Nephron (organoid): ENCODE measurements around the gene CSAG1.
"Not testable (repeated sequence)": the region's sequence is repeated elsewhere in the genome, so short reads cannot be mapped to it uniquely, and the experiment has no call there.

Experiments used
- H3K27ac Mint-ChIP-seq, 3 experiments: 2 replicates each; pipeline ENCODE4 v1.8.0; 2020; ENCODE audit warnings: mixed read lengths in 3 of 3, mild to moderate bottlenecking in 2 of 3, moderate library complexity in 1 of 3
- H3K27me3 Mint-ChIP-seq: 2 replicates; pipeline ENCODE4 v1.8.0; 2021; ENCODE audit warnings: low read depth, mild to moderate bottlenecking, moderate library complexity, mixed read lengths
- H3K36me3 Mint-ChIP-seq: 2 replicates; pipeline ENCODE4 v1.8.0; 2020; ENCODE audit warnings: low read depth, mixed read lengths
- H3K4me1 Mint-ChIP-seq: 2 replicates; pipeline ENCODE4 v1.8.0; 2020; ENCODE audit warnings: mixed read lengths
- H3K4me3 Mint-ChIP-seq, 3 experiments: 2 replicates each; pipeline ENCODE4 v1.8.0; 2020; ENCODE audit warnings: mild to moderate bottlenecking in 3 of 3, mixed read lengths in 3 of 3, moderate library complexity in 2 of 3
- H3K9me3 Mint-ChIP-seq: 2 replicates; pipeline ENCODE4 v1.8.0; 2020; ENCODE audit warnings: mixed read lengths
- TF ChIP-seq, protein P1 (sequence below), 3 experiments: fragments of 200-600 bp; sonication (generic); IDR thresholded peaks; one replicate each; pipeline ENCODE4 v1.5.0; 2021; ENCODE audit warnings: antibody characterized with exemption in 3 of 3; ENCODE audit not compliant: unreplicated experiment in 3 of 3

The CSAG1 gene

DNA sequence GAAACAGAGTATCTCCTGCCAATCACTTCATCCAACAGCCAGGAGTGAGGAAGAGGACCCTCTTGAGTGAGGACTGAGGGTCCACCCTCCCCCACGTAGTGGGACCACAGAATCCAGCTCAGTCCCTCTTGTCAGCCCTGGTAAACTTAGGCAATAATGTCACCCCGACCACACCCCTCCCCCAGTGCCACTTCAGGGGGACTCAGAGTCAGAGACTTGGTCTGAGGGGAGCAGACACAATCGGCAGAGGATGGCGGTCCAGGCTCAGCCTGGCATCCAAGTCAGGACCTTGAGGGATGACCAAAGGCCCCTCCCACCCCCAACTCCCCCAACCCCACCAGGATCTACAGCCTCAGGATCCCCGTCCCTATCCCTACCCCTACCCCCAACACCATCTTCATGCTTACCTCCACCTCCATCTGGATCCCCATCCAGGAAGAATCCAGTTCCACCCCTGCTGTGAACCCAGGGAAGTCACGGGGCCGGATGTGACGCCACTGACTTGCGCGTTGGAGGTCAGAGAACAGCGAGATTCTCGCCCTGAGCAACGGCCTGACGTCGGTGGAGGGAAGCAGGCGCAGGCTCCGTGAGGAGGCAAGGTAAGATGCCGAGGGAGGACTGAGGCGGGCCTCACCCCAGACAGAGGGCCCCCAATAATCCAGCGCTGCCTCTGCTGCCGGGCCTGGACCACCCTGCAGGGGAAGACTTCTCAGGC, at the start of gene CSAG1, which contains the start of gene MAGEA12:
TSS of gene CSAG1 (minus strand) at position 461 of the 715 bp plus-strand sequence. CDS start 1,261 bp downstream, outside the sequence.
TSS of gene MAGEA12 (plus strand) at position 497 of the 715 bp plus-strand sequence. CDS start 2,405 bp downstream, outside the sequence.
- H3K36me3 Mint-ChIP-seq = no peaks in the 10 kb centered on the region
- no peak within 1 kb of the TSS for H3K27ac Mint-ChIP-seq
- TF ChIP-seq, protein P1, sequence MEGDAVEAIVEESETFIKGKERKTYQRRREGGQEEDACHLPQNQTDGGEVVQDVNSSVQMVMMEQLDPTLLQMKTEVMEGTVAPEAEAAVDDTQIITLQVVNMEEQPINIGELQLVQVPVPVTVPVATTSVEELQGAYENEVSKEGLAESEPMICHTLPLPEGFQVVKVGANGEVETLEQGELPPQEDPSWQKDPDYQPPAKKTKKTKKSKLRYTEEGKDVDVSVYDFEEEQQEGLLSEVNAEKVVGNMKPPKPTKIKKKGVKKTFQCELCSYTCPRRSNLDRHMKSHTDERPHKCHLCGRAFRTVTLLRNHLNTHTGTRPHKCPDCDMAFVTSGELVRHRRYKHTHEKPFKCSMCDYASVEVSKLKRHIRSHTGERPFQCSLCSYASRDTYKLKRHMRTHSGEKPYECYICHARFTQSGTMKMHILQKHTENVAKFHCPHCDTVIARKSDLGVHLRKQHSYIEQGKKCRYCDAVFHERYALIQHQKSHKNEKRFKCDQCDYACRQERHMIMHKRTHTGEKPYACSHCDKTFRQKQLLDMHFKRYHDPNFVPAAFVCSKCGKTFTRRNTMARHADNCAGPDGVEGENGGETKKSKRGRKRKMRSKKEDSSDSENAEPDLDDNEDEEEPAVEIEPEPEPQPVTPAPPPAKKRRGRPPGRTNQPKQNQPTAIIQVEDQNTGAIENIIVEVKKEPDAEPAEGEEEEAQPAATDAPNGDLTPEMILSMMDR (IDR thresholded peaks at IDR 0.05; ENCODE audit: unreplicated experiment in 3 of 3) = no peak
- H3K4me1 Mint-ChIP-seq = no peaks in the 10 kb centered on the region
- no peak within 1 kb of the TSS for H3K4me3 Mint-ChIP-seq
- peaks cover 7% of the 10 kb centered on the region for H3K9me3 Mint-ChIP-seq
- peaks cover 5% of the 10 kb centered on the region for H3K27me3 Mint-ChIP-seq

GRCh38 chrX:152769549-152770289, 36.2 kb upstream of the CSAG1 start, which contains the start of gene MAGEA6:
TSS of gene MAGEA6 (minus strand) at chrX:152769689. CDS start at chrX:152767650, 2,039 bp downstream.
- not testable (repeated sequence) for H3K36me3 Mint-ChIP-seq, H3K27ac Mint-ChIP-seq, H3K4me1 Mint-ChIP-seq, H3K9me3 Mint-ChIP-seq, H3K27me3 Mint-ChIP-seq, H3K4me3 Mint-ChIP-seq

DNA sequence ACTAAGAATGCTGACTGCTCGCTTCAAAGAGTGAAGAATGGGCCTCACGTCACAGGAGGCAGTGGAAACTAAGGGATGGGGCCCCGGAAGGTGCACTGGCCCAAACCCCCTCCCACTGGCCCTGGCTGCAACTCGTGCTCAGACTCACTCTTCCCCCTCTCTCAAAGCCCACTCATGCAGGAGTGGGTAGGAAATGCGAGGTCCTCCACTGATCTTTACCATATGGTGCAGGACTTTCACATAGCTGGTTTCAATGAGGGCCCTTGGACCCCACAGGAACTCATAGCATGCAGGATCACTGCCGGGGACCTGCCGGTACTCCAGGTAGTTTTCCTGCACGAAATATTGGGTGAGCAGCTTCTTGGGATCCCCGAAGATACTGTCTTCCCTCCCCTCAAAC, 33.0 kb upstream of the CSAG1 start:
- H3K36me3 Mint-ChIP-seq, H3K4me3 Mint-ChIP-seq, H3K4me1 Mint-ChIP-seq, H3K27me3 Mint-ChIP-seq, H3K9me3 Mint-ChIP-seq, H3K27ac Mint-ChIP-seq: not testable (repeated sequence)

- H3K27me3 Mint-ChIP-seq, H3K36me3 Mint-ChIP-seq, H3K9me3 Mint-ChIP-seq, H3K4me1 Mint-ChIP-seq, H3K27ac Mint-ChIP-seq, H3K4me3 Mint-ChIP-seq: not testable (repeated sequence)
These were observed 28.1 kb upstream of the CSAG1 start for GRCh38 chrX:152761582-152761981.

DNA sequence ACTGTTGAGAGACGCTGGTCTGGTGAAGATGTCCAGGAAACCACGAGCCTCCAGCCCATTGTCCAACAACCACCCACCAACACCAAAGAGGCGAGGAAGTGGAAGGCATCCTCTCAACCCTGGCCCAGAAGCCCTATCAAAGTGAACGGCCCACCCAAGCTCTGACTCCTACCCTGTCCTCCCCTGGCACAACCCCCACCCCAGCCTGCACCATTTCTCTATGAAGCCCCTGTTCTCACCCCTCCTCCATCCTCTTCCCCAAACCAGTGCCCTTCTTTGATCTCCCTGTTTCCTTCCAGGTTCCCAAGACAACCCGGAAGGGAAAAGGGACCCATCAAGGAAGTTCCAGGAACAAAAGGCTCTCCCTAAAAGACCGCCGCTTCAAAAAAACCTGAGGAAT, 26.0 kb upstream of the CSAG1 start:
- H3K9me3 Mint-ChIP-seq, H3K4me3 Mint-ChIP-seq, H3K4me1 Mint-ChIP-seq: not testable (repeated sequence)

GRCh38 chrX:152758918-152759317, 25.4 kb upstream of the CSAG1 start, which contains the start of gene CSAG3:
TSS of gene CSAG3 (plus strand) at chrX:152759218.
- not testable (repeated sequence) for H3K27ac Mint-ChIP-seq, H3K4me3 Mint-ChIP-seq, H3K27me3 Mint-ChIP-seq, H3K9me3 Mint-ChIP-seq, H3K36me3 Mint-ChIP-seq, H3K4me1 Mint-ChIP-seq

More for the DNA sequence above, 26.0 kb upstream of the CSAG1 start:
- not testable (repeated sequence) for H3K36me3 Mint-ChIP-seq, H3K27me3 Mint-ChIP-seq, H3K27ac Mint-ChIP-seq

DNA sequence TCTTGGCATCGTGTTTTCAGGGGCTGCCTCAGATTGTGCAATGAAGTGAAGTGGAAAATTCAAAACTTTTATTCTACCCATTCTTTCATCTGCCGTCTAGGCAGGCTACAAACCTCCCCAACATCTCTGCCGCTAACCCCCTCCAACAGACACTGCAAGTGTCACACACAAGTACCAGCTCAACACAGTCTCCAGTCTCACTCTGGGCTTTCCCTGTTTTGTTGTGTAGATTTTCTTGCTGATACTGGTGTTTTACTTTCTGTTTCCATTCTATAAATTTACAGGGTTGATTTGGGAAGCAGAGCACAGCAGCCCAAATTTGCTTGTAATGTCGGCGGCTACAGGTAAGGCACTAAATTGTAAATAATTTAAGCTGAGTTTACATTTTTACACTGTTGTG, 21.4 kb upstream of the CSAG1 start:
- not testable (repeated sequence) for H3K9me3 Mint-ChIP-seq, H3K4me1 Mint-ChIP-seq, H3K27ac Mint-ChIP-seq, H3K4me3 Mint-ChIP-seq, H3K27me3 Mint-ChIP-seq, H3K36me3 Mint-ChIP-seq

DNA sequence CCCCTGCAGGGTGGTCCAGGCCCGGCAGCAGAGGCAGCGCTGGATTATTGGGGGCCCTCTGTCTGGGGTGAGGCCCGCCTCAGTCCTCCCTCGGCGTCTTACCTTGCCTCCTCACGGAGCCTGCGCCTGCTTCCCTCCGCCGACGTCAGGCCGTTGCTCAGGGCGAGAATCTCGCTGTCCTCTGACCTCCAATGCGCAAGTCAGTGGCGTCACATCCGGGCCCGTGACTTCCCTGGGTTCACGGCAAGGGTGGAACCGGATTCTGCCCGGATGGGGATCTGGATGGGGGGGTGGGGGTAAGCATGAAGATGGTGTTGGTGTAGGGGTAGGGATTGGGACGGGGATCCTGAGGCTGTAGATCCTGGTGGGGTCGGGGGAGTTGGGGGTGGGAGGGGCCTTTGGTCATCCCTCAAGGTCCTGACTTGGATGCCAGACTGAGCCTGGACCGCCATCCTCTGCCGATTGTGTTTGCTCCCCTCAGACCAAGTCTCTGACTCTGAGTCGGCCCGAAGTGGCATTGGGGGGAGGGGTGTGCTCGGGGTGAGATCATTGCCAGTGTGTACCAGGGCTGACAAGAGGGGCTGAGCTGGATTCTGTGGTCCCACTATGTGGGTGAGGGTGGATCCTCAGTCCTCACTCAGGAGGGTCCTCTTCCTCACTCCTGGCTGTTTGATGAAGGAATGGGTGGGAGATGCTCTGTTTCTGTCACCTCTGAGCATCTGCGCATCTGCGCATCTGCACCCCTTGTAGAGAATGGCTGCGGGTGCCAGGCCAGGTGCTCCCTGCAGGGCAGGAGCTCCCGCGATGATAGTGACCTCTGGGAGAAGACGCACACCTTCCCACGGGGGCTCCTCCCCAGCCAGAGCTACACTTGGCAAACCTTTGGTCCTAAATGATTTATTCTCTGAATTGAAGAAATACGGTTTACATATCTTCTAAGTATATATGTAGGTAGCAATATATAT, 20.4 kb upstream of the CSAG1 start, which contains the start of gene MAGEA2:
TSS of gene MAGEA2 (minus strand) at position 157 of the 965 bp plus-strand sequence. CDS start 2,479 bp downstream, outside the sequence.
- H3K27ac Mint-ChIP-seq, H3K36me3 Mint-ChIP-seq, H3K4me1 Mint-ChIP-seq, H3K4me3 Mint-ChIP-seq, H3K27me3 Mint-ChIP-seq, H3K9me3 Mint-ChIP-seq: not testable (repeated sequence)

DNA sequence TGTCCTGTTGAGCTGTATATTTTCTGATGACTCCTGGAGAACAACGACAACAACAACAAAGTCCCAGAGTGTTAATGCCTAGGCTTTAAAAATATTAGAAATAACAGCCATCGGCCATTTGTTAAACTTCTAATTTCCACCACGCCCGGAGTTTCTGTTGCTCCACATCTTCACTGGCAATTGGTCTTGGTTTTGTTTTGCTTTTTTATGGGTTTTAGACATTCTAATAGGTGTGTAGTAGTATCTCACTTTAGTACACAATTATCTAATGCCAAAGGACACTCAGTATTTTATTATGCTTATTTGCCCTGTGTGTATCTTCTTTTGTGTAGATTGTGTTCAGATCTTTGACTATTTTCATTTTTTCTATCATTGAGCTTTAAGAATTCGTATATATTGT, 5.0 kb upstream of the CSAG1 start:
- TF ChIP-seq, protein P1 (IDR thresholded peaks at IDR 0.05; ENCODE audit: unreplicated experiment in 3 of 3) = no peak
- Mint-ChIP-seq H3K27ac (no peak overlapping the region), H3K4me1 (no peaks in the 10 kb centered on the region), H3K9me3 (peaks cover 7% of the 10 kb centered on the region), H3K36me3 (no peaks in the 10 kb centered on the region), H3K4me3 (no peak overlapping the region), H3K27me3 (no peaks in the 10 kb centered on the region)

- H3K4me1 Mint-ChIP-seq, H3K36me3 Mint-ChIP-seq, H3K27me3 Mint-ChIP-seq, H3K4me3 Mint-ChIP-seq, H3K27ac Mint-ChIP-seq, H3K9me3 Mint-ChIP-seq: not testable (repeated sequence)
These were observed 3.0 kb upstream of the CSAG1 start for GRCh38 chrX:152736528-152736927.
